NB4 (cell line): ENCODE measurements around the gene SH3RF2.

Experiments used
- MYC ChIP-seq: IDR thresholded peaks from 2 replicates; pipeline ENCODE4 v1.6.1; 2011; ENCODE audit warnings: low read depth, low read length
- POLR2A ChIP-seq: IDR thresholded peaks from 2 replicates; pipeline ENCODE4 v1.6.1; 2011; ENCODE audit warnings: mild to moderate bottlenecking; ENCODE audit not compliant: insufficient read length; ENCODE audit errors: extremely low read depth
- TF ChIP-seq, protein P1 (sequence below): IDR thresholded peaks from one replicate; pipeline ENCODE4 v1.5.1; 2012; ENCODE audit warnings: low read depth, low read length
- TF ChIP-seq, protein P2 (sequence below): IDR thresholded peaks from 2 replicates; pipeline ENCODE4 v1.6.1; 2011; ENCODE audit warnings: low read depth, low read length

- TF ChIP-seq, protein P1, sequence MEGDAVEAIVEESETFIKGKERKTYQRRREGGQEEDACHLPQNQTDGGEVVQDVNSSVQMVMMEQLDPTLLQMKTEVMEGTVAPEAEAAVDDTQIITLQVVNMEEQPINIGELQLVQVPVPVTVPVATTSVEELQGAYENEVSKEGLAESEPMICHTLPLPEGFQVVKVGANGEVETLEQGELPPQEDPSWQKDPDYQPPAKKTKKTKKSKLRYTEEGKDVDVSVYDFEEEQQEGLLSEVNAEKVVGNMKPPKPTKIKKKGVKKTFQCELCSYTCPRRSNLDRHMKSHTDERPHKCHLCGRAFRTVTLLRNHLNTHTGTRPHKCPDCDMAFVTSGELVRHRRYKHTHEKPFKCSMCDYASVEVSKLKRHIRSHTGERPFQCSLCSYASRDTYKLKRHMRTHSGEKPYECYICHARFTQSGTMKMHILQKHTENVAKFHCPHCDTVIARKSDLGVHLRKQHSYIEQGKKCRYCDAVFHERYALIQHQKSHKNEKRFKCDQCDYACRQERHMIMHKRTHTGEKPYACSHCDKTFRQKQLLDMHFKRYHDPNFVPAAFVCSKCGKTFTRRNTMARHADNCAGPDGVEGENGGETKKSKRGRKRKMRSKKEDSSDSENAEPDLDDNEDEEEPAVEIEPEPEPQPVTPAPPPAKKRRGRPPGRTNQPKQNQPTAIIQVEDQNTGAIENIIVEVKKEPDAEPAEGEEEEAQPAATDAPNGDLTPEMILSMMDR, result no peak
- no peak for TF ChIP-seq MYC
- TF ChIP-seq, protein P2, sequence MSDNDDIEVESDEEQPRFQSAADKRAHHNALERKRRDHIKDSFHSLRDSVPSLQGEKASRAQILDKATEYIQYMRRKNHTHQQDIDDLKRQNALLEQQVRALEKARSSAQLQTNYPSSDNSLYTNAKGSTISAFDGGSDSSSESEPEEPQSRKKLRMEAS, result no peak
- no peak for TF ChIP-seq POLR2A
These were observed 15.7 kb upstream of the SH3RF2 start for GRCh38 chr5:145920542-145921210.
